Activated naive CD4-positive, alpha-beta T cell treated with anti-CD3 and anti-CD28 coated beads, Interleukin-2, amount 50 U/mL, for 16 hours (primary cell): ENCODE data around the gene RNF167.
A peak's percentile ranks its signal among the peaks of the same experiment; 100 is the strongest.

ENCODE experiments used
- DNase-seq: peaks from one replicate; pipeline ENCODE4 v3.0.0-alpha.2; 2020

RNF167 gene

DNA sequence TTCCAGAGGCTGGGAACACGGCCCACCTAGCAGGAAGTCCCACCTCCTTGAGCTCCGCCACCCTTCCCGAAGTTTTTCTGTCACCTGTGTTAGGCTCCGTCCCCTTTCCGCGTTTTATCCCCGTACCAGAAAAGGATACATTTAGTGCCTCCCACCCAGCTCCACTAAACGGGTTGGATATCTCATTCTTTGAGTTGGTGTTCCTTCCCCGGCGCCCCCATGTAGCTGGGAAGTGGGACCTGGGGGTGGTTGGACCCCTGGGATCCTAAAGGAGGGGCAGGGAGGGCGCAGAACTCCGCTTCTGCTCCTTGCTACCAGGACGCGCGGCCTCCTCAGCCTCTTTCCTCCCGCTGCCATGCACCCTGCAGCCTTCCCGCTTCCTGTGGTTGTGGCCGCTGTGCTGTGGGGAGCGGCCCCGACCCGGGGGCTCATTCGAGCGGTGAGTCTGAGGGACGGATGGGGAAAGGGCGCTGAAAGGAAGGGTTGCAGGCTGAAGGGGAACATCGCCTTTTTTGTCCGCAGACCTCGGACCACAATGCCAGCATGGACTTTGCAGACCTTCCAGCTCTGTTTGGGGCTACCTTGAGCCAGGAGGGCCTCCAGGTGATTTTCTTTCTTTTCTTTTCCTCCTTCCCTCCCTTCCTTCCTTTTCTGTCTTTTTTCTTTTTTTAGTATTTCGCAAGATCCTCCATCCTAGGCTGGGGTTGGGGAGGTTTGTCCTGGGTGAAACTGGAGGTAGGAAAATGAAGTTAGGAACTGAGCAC, 669 bp downstream of the RNF167 start:
- peak; percentile 28 for DNase-seq

DNA sequence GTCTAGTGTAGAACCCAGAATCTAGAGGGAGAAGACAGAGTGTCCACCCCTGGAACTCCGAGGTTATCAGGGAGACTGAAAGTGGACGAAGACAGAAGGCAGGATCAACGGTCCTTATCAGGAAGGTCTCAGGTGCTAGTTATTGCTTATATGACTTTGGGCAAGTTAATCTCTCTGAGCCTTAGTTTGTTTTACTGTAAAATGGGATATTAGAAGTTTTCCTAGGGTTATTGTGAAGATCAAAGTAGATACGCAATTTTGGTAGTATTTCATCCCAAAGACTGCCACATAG, 1.2 kb downstream of the RNF167 start:
- DNase-seq, result no peak

DNA sequence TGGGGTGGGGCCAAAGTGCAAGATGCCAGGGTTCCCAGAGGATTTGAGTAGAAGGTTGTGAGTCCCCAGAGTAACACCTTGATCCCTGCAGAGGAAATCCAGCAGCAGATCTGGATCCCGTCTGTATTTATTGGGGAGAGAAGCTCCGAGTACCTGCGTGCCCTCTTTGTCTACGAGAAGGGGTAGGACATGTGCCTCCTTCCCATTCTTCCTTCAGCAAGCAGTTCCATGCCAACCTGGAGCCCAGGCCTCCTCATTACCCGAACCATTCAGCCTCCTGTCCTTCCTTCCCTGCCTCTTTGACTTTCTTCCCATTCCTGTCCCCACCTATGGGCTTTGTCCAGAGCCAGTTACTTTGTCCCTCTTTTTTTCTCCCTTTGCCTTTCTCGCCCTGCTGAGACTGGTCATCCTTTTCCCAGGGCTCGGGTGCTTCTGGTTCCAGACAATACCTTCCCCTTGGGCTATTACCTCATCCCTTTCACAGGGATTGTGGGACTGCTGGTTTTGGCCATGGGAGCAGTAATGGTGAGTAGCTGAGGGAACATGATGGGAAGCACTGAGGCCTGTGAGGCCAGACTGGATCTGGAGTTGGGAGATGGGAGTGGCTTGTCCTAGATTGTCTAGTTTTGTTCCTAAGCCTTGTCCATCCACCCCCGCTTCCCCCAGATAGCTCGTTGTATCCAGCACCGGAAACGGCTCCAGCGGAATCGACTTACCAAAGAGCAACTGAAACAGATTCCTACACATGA, 2.9 kb downstream of the RNF167 start:
- DNase-seq, result no peak

DNA sequence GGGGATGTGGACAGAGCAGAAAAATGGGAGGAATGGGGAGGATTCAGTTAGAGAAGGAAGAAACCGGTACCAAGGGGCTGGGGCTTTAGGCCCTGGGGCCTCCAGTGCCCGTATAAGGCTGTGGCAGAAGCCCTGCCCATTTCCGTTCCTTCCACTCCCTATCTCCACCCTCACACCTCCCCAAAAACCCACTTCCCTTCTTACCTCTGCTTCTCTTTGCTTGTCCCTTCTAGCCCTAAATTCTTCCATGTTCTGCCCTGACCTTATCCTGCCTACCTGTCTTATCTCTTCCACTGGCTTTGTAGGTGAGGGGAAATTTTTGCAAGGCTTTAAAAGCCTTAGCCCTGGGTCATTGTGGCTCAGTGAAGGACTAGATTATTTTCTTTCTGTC, 4.1 kb downstream of the RNF167 start:
- no peak for DNase-seq

DNA sequence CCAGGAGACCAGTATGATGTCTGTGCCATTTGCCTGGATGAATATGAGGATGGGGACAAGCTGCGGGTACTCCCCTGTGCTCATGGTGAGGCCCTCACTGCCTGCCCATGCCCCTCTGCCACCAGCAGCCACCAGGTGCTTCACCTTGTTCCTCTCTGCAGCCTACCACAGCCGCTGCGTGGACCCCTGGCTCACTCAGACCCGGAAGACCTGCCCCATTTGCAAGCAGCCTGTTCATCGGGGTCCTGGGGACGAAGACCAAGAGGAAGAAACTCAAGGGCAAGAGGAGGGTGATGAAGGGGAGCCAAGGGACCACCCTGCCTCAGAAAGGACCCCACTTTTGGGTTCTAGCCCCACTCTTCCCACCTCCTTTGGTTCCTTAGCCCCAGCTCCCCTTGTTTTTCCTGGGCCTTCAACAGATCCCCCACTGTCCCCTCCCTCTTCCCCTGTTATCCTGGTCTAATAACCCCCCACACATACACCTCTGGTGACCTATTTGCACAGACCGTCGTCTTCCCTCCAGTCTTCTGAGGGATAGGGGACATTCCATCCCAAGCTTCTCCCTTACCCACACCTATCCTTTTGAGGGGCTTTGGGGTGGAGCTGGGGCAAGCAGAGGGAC, 4.6 kb downstream of the RNF167 start:
- DNase-seq, result peak; percentile 28

DNA sequence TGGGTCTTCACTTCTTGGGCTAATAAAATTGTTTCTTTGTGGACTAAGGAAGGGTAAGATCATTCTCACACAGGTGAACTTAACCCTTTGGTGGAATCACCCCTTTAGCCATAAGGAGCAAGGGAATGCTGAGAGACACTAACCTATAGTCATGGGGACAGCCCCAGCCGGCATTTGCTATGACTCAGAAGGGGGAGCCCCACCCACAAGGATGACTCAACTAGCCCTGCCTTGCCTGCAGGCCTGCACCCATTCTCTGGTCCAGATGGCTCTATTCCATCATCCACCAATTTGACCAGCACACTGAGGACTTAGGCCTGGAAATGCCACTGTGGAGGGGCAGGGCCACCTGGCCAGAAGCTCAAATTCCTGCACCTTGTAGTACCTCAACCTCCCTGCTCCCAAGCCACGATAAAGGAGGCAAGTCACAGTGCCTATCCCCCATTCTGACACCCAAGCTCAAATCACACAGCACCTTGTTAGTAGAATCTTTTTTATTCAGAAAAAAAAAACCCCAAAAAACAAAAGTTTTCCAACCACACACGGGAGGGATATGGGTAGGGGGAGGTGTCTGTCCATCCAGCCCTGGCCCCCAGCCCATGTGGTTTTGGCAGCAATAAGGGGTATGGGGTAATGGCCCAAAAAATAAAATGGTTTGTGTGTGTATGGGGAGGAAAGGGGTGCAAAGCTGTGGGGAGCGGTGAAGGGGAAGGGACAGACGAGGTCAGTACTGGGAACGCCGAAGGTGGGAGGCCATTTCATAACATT, 5.3 kb downstream of the RNF167 start:
- peak; percentile 88 for DNase-seq

DNA sequence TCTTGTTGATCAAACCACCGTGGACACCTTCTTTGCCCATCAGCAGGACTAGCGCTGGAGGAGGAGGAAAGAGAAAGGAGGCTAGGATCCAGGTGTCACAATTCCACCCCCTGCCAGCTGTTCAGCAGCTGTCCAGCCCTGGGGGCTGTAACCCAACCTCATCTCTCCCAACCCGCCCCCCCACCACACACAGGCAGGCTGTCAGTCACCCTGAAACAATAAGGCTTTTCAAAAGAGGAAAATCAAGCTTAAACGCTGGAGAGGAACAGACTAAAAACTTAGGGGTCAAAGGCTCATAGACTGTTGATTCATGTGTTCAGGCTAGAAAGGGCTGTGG, 5.8 kb downstream of the RNF167 start:
- DNase-seq, result no peak

DNA sequence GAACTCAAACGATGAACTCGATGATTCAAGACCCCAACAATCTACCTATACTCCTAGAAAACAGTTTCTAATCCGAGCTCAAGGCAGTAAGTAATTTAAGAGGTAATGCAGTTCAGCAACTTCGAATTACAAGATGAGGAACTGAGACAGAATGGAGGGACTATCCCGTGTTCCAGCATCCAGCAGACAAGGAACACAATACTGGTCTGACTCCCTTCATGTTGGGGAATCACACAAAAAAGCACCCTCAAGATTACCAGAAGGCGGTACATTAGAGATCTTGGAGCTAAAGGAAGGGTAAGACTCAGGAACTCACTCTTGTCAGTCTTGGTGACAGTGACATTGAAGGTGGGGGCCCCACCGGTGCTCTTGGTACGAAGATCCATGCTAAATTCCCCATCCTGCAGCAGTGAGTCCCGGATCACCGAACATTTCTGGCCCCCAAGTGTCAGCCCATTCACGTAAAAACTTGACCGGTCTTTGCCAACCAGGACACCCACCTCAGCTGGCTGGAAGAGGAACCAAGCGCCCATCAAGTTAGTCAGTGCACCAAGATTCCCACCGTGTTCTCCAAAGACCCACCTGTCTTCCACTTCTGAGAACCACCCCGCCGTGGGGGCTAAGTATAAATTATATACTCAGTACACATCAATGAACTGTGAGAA, 6.4 kb downstream of the RNF167 start:
- DNase-seq, result no peak

DNA sequence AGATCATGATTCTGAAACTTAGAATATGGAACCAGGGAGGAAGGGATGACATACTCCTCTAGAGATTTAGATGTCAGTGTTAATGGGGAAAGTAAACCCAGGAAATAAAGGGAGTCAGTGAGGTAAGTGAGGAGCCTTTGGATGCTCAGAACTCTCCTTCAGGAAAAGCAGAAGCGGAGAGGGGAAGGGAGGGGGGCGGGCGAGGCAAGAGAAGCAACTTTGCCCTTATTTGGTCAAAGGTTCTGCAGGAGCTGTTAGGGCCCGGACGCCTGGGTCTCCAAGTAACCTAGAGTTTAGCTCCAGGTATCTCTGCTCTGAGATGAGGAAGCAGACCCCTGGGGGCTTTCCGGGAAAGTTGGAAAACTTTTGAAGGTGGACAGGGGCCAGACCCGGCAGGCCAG, 6.9 kb downstream of the RNF167 start:
- peak; percentile 27 for DNase-seq

DNA sequence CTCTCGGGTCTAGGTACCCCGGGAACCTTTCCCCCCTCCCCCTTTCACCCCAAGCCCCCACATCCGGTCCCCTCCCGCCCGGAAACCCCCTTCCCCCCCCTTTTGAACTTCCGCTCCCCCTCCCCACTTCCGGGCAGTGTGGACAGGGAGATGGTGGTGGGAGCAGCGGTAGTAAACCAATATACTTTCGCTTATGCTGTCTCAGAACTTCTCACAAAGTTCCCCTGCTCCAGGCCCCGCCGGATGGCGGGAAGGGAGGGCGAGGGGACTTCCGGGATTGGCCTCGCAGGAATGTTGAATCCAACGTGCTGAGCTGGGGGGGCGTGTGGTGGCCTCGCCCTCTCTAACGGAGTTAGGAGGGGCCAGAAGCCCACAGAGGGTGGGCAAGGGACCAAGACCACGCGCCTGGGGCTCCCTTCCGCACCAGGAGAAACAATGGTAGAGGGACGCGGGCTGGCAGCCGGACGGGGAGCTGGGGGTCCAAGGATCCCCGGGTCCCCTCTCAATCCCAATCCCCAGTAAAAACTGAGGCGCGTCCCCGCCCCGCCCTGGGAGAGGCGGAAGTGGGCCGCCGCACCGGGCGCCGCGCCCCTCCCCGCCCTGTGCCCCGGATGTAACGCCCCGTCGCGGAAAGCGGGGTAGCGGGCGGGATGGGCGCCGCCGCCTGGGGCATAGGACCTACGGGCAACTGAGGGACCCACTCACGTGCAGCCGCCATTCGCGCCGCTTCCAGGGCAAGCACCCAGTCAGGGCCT, 7.5 kb downstream of the RNF167 start:
- peak; percentile 72 for DNase-seq

DNA sequence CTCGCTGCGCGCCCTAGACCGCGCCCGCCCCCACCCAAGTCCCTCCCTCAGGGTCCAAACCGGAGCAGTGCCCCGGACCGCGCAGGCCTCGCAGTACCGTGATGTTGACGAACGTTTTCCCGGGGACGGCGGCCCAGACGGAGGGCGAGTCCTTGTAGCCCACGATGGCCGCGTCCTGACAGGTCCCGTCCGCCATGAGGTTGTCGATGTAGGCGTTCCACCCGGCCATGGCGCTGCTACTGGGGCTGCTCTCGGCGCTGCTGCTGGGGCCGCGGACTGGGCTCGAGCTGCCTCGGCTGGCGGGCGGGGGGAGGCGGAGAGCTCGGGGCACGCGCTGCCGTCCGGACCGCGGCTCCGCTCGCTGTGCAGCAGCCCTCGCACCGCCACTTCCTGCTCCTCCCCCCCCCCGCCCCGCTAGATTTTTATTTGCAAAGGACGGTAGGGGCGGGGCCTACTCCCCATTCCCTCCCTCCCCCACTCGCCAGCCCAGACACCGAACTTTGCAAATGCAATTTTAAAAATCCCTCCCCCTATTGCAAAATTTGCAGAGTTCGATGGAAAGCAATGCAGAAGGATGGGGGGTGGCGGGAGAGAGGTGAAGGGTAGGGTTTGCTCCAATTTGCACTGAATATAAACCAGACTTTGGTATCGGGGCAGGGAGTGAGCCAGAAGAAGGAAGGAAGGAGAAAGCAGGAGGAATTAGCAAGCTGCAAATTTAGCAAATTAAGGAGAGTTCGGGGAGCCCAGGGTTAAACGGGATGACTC, 8.3 kb downstream of the RNF167 start, which contains the start of gene PFN1:
Gene PFN1, minus strand, starts transcription at position 365 of the 765 bp plus-strand sequence. Its CDS starts 136 bp downstream, at position 229.
- peak; percentile 93 for DNase-seq

DNA sequence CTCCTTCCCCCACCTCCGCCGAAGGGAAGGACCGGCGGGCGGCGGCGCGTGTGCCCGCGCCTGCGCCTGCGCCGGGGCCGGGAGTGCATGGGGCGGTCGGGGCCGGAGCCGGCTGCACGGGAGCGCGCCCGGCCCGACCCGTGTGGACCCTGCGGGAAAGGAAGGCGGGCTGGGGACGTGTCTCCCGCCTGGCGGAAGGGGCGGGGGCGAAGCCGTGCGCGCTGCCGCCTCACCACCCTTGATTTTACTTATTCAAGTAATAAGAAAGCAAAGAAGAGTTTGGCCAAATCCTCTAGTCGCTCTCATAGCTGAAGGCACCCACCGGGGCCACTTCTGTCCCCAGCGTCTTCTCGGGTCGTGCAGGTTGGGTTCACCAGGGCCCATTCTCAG, 8.9 kb downstream of the RNF167 start:
- DNase-seq, result peak; percentile 76

DNA sequence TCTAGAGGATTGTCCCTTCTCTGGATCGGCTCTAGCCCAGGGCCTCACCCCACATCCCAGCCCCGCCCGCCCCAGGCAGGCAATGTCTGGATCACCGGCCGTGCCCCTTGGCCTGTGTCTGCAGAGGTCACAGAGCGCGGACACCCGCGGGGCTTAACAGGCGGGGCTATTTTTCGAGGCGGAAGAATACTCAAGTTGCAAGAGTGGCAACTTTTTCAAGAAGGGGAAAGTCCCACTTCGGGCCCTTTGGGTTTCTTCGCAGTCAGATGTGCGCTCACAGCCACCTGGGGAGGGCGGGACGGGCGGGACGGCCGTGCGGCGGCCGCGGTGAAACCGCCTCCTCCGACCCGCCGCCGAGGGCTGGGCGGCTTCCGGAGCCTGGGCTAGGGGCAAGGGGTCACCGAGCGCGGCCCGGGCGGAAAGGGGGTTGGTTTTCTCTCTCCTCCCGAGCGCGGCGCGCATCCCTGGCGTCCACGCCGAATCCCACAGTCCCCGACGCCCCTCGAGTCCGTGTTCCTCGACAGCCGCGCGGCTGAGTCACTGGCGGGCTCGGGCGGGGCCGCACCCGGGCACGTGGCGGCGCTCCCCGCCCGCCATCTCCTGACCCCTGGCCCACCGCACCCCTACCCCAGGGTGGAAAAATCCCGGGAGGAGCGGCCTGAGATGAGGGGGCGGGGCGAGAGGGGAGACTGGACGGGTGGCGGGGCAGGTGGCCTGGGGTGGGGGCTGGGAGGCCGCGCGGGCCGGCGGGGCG, 9.4 kb downstream of the RNF167 start:
- peak; percentile 75 for DNase-seq

DNA sequence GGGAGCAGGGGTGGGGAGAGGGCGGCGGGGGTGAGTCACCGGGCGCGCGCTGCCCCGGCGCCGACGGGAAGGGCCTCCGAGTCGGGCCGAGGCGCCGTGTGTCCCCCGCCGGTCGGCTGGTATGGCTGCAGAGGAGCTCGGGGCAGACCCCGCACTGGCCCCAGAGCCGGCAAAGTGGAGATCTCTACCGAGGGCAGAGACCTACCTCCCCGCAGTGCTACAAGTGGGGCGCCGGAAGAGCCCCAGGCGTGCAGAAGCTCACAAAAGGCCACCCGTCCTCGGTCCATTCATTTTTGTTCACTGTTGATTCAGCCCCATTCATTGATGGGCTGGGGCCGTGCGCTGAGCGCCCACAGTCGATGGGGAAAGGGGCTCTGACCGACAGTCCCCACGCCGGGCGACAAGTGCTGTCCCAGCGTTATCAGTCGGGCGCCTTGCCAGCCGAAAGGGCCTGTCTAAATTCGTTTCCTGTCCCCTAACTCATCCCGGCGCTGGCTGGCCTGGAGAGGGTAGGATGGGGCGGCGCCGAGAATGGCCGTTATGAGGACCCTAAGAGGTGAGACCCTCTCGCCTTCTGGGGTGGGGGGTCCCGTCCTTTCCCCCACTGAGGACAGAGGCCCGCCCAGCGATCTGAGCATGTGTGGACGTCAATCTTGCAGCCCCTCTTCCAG, 10.1 kb downstream of the RNF167 start:
- peak; percentile 41 for DNase-seq

DNA sequence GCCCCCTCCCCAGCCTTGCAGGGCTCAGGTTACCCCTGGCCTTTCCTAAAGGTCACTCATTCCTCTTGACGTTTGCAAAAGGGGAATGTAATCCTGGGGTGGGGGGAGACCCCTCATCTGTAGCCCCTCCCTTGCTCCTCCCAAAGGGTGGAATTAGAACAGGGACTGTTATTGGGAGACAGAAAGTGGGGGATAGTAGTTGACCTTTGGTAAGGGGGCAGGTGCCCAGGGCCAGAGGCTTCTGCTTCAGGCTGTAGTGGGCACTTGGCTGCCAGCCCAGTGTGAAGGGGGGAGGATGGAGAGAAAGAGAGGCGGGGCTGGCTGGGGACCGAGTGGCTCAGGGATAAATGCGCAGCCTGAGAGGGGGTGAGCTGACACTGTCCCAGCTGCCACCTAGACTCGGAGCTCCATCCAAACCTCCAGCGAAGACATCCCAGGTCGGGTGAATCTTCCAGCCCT, 10.7 kb downstream of the RNF167 start, which contains the start of gene ENO3:
Gene ENO3, plus strand, starts transcription at position 374 of the 459 bp plus-strand sequence. CDS start 711 bp downstream, outside the sequence.
- DNase-seq, result no peak

DNA sequence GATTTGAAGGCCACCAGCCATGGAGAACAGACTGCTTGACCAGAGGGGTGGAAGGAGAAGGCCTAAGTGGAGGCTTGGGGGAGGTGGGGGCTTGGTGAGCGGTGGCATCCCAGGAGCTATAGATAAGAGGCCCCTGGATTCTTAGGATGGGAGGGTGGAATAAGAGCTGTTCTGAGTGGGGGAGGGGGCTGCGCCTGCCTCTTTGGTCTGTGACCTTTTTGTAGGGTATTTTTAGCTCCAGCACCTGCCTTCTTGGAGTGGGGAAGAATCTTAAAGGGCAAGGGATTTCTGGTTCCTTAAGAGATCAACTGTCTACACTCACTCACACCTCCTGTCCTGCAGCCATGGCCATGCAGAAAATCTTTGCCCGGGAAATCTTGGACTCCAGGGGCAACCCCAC, 11.4 kb downstream of the RNF167 start:
- DNase-seq, result no peak

DNA sequence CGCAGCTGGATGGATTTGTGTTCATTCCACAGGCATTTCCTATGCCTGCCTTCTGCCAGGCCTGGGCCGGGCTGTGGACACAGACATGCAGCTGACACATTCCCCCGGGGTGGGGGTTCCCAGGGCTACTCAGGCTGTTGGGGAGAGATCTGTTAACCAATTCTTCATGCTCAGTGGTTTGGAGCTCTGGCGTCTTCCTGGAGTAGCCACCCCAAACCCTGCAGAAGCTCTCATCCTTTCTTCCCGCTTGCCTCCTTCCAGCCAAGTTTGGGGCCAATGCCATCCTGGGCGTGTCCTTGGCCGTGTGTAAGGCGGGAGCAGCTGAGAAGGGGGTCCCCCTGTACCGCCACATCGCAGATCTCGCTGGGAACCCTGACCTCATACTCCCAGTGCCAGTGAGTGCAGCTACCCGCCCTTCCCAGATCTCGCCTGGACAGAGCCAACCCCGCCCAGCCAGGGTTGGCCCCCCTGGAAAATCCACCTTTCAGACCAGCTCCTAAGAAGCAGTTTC, 13.4 kb downstream of the RNF167 start:
- no peak for DNase-seq

DNA sequence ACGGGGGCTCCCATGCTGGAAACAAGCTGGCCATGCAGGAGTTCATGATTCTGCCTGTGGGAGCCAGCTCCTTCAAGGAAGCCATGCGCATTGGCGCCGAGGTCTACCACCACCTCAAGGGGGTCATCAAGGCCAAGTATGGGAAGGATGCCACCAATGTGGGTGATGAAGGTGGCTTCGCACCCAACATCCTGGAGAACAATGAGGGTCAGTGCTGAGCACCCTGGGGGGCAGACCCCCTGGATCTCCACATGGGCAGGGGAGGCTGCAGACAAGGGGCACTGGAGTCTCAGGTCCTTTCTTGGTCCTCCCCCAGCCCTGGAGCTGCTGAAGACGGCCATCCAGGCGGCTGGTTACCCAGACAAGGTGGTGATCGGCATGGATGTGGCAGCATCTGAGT, 15.0 kb downstream of the RNF167 start:
- DNase-seq, result no peak

DNA sequence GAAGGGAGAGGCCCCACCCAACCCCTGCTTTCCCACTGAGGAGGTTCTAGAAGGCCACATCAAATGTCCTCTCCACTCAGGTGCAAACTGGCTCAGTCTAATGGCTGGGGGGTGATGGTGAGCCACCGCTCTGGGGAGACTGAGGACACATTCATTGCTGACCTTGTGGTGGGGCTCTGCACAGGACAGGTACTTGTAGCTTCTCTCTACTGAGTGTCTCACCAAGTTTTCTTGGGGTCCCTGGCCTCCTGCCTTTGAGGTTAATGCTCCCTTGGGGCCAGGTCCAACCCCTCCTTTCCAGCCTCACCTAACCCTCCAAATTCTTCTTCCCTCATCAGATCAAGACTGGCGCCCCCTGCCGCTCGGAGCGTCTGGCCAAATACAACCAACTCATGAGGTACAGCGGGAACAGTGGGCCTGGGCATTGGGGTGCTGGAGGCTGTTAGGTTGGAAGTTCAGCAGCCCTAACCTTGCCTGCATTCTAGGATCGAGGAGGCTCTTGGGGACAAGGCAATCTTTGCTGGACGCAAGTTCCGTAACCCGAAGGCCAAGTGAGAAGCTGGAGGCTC, 16.5 kb downstream of the RNF167 start:
- peak; percentile 50 for DNase-seq
